Endothelial cell of umbilical vein (primary cell): Measurements from ENCODE around the gene TTLL13.

Source experiments
- CTCF ChIP-seq, 2 donors: IDR thresholded peaks; 1 replicate in 1 of 2; 2 replicates in 1 of 2; pipeline ENCODE4 v1.5.1; 2011; ENCODE audit warnings: low read length in 2 of 2, mild to moderate bottlenecking in 2 of 2, moderate library complexity in 2 of 2, control low read depth in 1 of 2, inconsistent platforms in 1 of 2, low read depth in 1 of 2; ENCODE audit not compliant: insufficient read depth in 1 of 2; ENCODE audit errors: extremely low read depth in 1 of 2
- EZH2 ChIP-seq: IDR thresholded peaks from 2 replicates; pipeline ENCODE4 v1.6.1; 2012; ENCODE audit warnings: borderline replicate concordance, low read depth, mild to moderate bottlenecking, moderate library complexity, low read length, inconsistent platforms; ENCODE audit not compliant: severe bottlenecking
- GATA2 ChIP-seq: IDR thresholded peaks from 2 replicates; pipeline ENCODE4 v1.7.0; 2011; ENCODE audit warnings: low read depth, mild to moderate bottlenecking, moderate library complexity, mixed read lengths, low read length; ENCODE audit not compliant: insufficient read length, insufficient read depth
- JUN ChIP-seq: IDR thresholded peaks from 2 replicates; pipeline ENCODE4 v1.6.1; 2011; ENCODE audit warnings: borderline replicate concordance, low read depth; ENCODE audit not compliant: insufficient read length, insufficient read depth
- MAX ChIP-seq: IDR thresholded peaks from 2 replicates; pipeline ENCODE4 v1.6.1; 2011; ENCODE audit not compliant: insufficient read depth, insufficient read length
- MYC ChIP-seq: IDR thresholded peaks from one replicate; pipeline ENCODE4 v1.6.1; 2011; ENCODE audit warnings: mild to moderate bottlenecking, low read depth, low read length
- POLR2A ChIP-seq: IDR thresholded peaks from 2 replicates; pipeline ENCODE4 v1.6.1; 2012; ENCODE audit warnings: low read depth, mild to moderate bottlenecking, control low read depth, low read length
- POLR2AphosphoS5 ChIP-seq: IDR thresholded peaks from 2 replicates; pipeline ENCODE4 v1.6.1; 2012; ENCODE audit warnings: low read depth, mild to moderate bottlenecking, control low read depth, low read length, moderate library complexity; ENCODE audit not compliant: insufficient read depth

DNA sequence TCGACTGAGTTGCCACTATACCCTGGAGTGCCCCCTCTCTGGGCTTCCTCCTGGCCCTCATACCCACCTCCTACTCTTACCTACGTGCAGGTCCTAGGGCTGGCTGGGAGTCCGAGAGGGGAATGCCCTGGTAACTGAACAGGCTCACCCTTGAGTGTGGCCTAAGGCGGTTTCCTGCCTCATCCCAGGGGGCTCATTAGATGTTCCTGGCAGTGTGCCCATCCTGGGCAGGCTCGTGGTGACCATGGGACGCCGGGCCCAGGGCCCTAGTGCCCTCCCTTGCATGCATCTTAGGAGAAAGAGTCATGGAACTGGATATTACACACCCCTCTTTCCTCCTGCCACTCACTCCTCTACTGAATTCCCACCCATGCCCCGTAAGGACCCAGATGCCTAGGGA is 45.4 kb upstream of the TTLL13 start:
- TF ChIP-seq CTCF (IDR thresholded peaks at IDR 0.05; ENCODE audit: extremely low read depth in 1 of 2, insufficient read depth in 1 of 2, low read depth in 1 of 2, low read length in 2 of 2) (no peak), GATA2 (no peak), POLR2AphosphoS5 (no peak), POLR2A (no peak), JUN (no peak), MAX (no peak), EZH2 (no peak), MYC (no peak)
